Measurements from ENCODE around the gene AKT2. TPM values are rescaled to one million over a fixed set of nuclear protein-coding genes. Genes with fewer than 3 reads are reported as not detected.

Gene AKT2
- polyA plus RNA-seq, 1 donor (not counting 4 experiments of a cell fraction or from before 2014, with no cell fraction given) = 108 TPM

DNA sequence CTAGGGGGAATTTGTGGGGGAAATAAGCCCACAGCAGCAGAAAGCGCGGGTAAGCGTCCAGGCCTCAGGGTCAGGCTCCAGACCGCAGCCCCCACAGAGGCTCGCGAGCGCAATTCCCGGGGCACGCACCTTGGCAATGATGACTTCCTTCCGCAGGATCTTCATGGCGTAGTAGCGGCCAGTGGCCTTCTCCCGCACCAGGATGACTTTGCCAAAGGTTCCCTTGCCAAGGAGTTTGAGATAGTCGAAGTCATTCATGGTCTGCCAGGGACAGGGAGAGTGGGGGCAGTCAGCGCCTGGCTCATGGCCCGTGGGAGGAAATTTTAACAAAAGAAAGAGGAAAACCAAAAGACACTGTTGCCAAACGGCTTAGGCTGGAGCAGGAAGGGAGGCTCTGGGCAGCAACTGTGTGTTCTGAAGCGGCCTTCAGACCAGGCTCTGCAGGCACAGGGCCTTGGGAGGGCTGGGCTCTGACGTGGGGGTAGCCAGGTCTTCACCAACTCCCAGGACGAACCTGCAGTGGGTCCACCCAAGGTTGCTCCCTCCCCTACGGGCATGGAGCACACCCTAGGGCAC is 43.2 kb downstream of the AKT2 start:
- Histone ChIP-seq H3K4me3 (ENCODE audit: control insufficient read depth in 2 of 3, extremely low read depth in 1 of 3, insufficient read depth in 2 of 3, low read depth in 1 of 3, low read length in 3 of 3) (no peak overlapping the region), H3K36me3 (ENCODE audit: control insufficient read depth in 2 of 2, extremely low read depth in 1 of 2, insufficient read depth in 2 of 2, low read length in 2 of 2) (peaks cover 0 to 32% of the 10 kb centered on the region in 2 experiments), H3K9ac (ENCODE audit: control insufficient read depth, extremely low read depth, insufficient read depth, low read length) (no peak overlapping the region), H2AFZ (ENCODE audit: control insufficient read depth, low read length) (no peak overlapping the region), H3K4me1 (ENCODE audit: control insufficient read depth, extremely low read depth, insufficient read depth, low read length) (peaks cover 7% of the 10 kb centered on the region), H3K27ac (ENCODE audit: control insufficient read depth, insufficient read depth, low read length) (no peak overlapping the region), H3K9me3 (ENCODE audit: control insufficient read depth, low read depth, low read length) (no peaks in the 10 kb centered on the region), H3K79me2 (ENCODE audit: control insufficient read depth, insufficient read depth, low read length) (peaks cover 9% of the 10 kb centered on the region), H3K27me3 (ENCODE audit: control insufficient read depth, extremely low read depth, insufficient read depth, low read length) (no peaks in the 10 kb centered on the region), H3K9me1 (ENCODE audit: control insufficient read depth, extremely low read depth, insufficient read depth, low read length) (no peaks in the 10 kb centered on the region), H4K20me1 (ENCODE audit: control insufficient read depth, extremely low read depth, insufficient read depth, low read length) (no peaks in the 10 kb centered on the region), H3K4me2 (ENCODE audit: control insufficient read depth, extremely low read depth, insufficient read depth, low read depth, low read length) (no peak overlapping the region)
- FAIRE-seq = no peak
- no peak for TF ChIP-seq EZH2 (IDR thresholded peaks at IDR 0.05; ENCODE audit: low read length)
- TF ChIP-seq, protein P1, sequence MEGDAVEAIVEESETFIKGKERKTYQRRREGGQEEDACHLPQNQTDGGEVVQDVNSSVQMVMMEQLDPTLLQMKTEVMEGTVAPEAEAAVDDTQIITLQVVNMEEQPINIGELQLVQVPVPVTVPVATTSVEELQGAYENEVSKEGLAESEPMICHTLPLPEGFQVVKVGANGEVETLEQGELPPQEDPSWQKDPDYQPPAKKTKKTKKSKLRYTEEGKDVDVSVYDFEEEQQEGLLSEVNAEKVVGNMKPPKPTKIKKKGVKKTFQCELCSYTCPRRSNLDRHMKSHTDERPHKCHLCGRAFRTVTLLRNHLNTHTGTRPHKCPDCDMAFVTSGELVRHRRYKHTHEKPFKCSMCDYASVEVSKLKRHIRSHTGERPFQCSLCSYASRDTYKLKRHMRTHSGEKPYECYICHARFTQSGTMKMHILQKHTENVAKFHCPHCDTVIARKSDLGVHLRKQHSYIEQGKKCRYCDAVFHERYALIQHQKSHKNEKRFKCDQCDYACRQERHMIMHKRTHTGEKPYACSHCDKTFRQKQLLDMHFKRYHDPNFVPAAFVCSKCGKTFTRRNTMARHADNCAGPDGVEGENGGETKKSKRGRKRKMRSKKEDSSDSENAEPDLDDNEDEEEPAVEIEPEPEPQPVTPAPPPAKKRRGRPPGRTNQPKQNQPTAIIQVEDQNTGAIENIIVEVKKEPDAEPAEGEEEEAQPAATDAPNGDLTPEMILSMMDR (optimal IDR thresholded peaks at IDR 0.05 in 1 of 3, IDR thresholded peaks at IDR 0.05 in 1 of 3, conservative IDR thresholded peaks at IDR 0.05 in 1 of 3; ENCODE audit: extremely low read depth in 1 of 3, insufficient read depth in 2 of 3, low read length in 3 of 3) = no peak
- no peak for DNase-seq (ENCODE audit: low read depth, low spot score)
- dilution Hi-C loops (cut with MboI; ENCODE audit: extremely low pct_ligation_motif_present, low sequenced_read_pairs) = no loop called here

DNA sequence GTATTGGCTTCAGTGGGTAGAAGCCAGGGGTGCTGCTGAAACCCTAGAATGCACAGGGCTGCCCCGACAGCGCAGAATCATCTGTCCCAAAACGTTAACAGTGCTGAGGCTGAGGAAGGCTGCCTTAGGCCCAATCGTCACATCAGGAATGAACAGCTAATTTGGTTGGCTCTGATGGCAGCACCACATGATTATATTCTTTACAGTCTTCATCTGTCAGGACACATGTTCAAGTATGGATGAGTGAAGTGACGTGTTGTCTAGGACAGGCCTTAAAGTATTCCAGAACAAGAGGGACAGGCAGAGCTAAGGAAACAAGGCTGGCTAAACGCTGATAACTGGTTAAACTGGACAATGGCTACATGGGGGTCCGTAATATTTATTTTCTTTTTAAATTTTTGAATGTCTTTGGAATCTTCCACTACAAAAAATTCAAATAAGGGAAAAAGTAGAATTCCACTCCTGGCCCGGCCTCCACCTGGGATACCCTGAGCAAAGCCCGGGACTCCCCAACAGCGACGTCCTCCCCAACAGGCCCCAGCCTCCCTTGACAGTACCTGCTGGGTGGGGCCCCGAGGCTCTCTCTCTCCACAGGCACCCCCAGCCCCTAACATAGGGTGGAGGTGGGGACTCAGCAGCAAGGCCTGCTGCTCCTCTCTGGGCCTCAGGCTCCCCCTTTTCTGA is 43.9 kb downstream of the AKT2 start:
- Histone ChIP-seq H3K9ac (ENCODE audit: control insufficient read depth, extremely low read depth, insufficient read depth, low read length) (no peak overlapping the region), H4K20me1 (ENCODE audit: control insufficient read depth, extremely low read depth, insufficient read depth, low read length) (no peaks in the 10 kb centered on the region), H3K4me3 (ENCODE audit: control insufficient read depth in 2 of 3, extremely low read depth in 1 of 3, insufficient read depth in 2 of 3, low read depth in 1 of 3, low read length in 3 of 3) (no peak overlapping the region), H3K9me1 (ENCODE audit: control insufficient read depth, extremely low read depth, insufficient read depth, low read length) (no peaks in the 10 kb centered on the region), H3K4me2 (ENCODE audit: control insufficient read depth, extremely low read depth, insufficient read depth, low read depth, low read length) (no peak overlapping the region), H3K36me3 (ENCODE audit: control insufficient read depth in 2 of 2, extremely low read depth in 1 of 2, insufficient read depth in 2 of 2, low read length in 2 of 2) (peaks cover 0 to 35% of the 10 kb centered on the region in 2 experiments), H3K27ac (ENCODE audit: control insufficient read depth, insufficient read depth, low read length) (no peak overlapping the region), H3K79me2 (ENCODE audit: control insufficient read depth, insufficient read depth, low read length) (peaks cover 9% of the 10 kb centered on the region), H3K9me3 (ENCODE audit: control insufficient read depth, low read depth, low read length) (no peaks in the 10 kb centered on the region), H3K4me1 (ENCODE audit: control insufficient read depth, extremely low read depth, insufficient read depth, low read length) (peaks cover 7% of the 10 kb centered on the region), H3K27me3 (ENCODE audit: control insufficient read depth, extremely low read depth, insufficient read depth, low read length) (no peaks in the 10 kb centered on the region), H2AFZ (ENCODE audit: control insufficient read depth, low read length) (no peak overlapping the region)
- dilution Hi-C loops (cut with MboI; ENCODE audit: extremely low pct_ligation_motif_present, low sequenced_read_pairs) = no loop called here
- DNase-seq (ENCODE audit: low read depth, low spot score) (no peak), FAIRE-seq (no peak)
- TF ChIP-seq, protein P1 (optimal IDR thresholded peaks at IDR 0.05 in 1 of 3, IDR thresholded peaks at IDR 0.05 in 1 of 3, conservative IDR thresholded peaks at IDR 0.05 in 1 of 3; ENCODE audit: extremely low read depth in 1 of 3, insufficient read depth in 2 of 3, low read length in 3 of 3) = no peak
- TF ChIP-seq EZH2 (IDR thresholded peaks at IDR 0.05; ENCODE audit: low read length) = no peak

All from keratinocyte (primary cell).